ES-I3 (cell line): ENCODE results near the gene ALPK3.

Source experiments
- H3K36me3 ChIP-seq: 2 replicates; pipeline ENCODE4 v1.6.1; 2013; ENCODE audit warnings: mild to moderate bottlenecking, low read length, control low read depth, moderate library complexity; ENCODE audit not compliant: insufficient read depth
- H3K4me1 ChIP-seq: 2 replicates; pipeline ENCODE4 v1.6.1; 2013; ENCODE audit warnings: mild to moderate bottlenecking, control low read depth, low read length; ENCODE audit not compliant: insufficient read depth
- H3K9ac ChIP-seq: 2 replicates; pipeline ENCODE4 v1.6.1; 2013; ENCODE audit warnings: low read depth, mild to moderate bottlenecking, low read length, moderate library complexity
- H3K9me3 ChIP-seq: 2 replicates; pipeline ENCODE4 v1.6.1; 2013; ENCODE audit warnings: mild to moderate bottlenecking, low read length, moderate library complexity; ENCODE audit not compliant: control insufficient read depth, insufficient read depth

ALPK3 gene

GRCh38 chr15:84857418-84858004 is 40.4 kb downstream of the ALPK3 start:
- no peak overlapping the region for H3K9ac ChIP-seq
- no peaks in the 10 kb centered on the region; the same call in 1 of the 2 replicates for H3K36me3 ChIP-seq
- no peaks in the 10 kb centered on the region for H3K9me3 ChIP-seq

GRCh38 chr15:84858231-84858630 is 41.1 kb downstream of the ALPK3 start:
- Histone ChIP-seq H3K9me3 (no peaks in the 10 kb centered on the region), H3K36me3 (no peaks in the 10 kb centered on the region; the same call in 1 of the 2 replicates), H3K9ac (no peak overlapping the region), H3K4me1 (no peaks in the 10 kb centered on the region)

More at GRCh38 chr15:84857418-84858004, 40.4 kb downstream of the ALPK3 start:
- no peaks in the 10 kb centered on the region for H3K4me1 ChIP-seq

GRCh38 chr15:84859144-84859543 is 42.0 kb downstream of the ALPK3 start:
- H3K4me1 ChIP-seq, result no peaks in the 10 kb centered on the region
- no peaks in the 10 kb centered on the region; the same call in 1 of the 2 replicates for H3K36me3 ChIP-seq
- no peaks in the 10 kb centered on the region for H3K9me3 ChIP-seq
- H3K9ac ChIP-seq, result no peak overlapping the region

GRCh38 chr15:84859651-84860050 is 42.5 kb downstream of the ALPK3 start:
- H3K9me3 ChIP-seq, result no peaks in the 10 kb centered on the region
- H3K4me1 ChIP-seq, result no peaks in the 10 kb centered on the region
- no peaks in the 10 kb centered on the region; the same call in 1 of the 2 replicates for H3K36me3 ChIP-seq
- no peak overlapping the region for H3K9ac ChIP-seq

- H3K36me3 ChIP-seq, result peaks cover 3% of the 10 kb centered on the region; the same call in 1 of the 2 replicates
- H3K9me3 ChIP-seq, result no peaks in the 10 kb centered on the region
- H3K9ac ChIP-seq, result no peak overlapping the region
- no peaks in the 10 kb centered on the region for H3K4me1 ChIP-seq
Observed at GRCh38 chr15:84861781-84862180, 44.6 kb downstream of the ALPK3 start.

- Histone ChIP-seq H3K9ac (no peak overlapping the region), H3K4me1 (no peaks in the 10 kb centered on the region), H3K36me3 (peaks cover 8% of the 10 kb centered on the region; the same call in 1 of the 2 replicates), H3K9me3 (no peaks in the 10 kb centered on the region)
Observed at GRCh38 chr15:84862214-84862975, 45.2 kb downstream of the ALPK3 start.

- no peak overlapping the region for H3K9ac ChIP-seq
- H3K36me3 ChIP-seq, result peaks cover 8% of the 10 kb centered on the region; the same call in 1 of the 2 replicates
- H3K9me3 ChIP-seq, result no peaks in the 10 kb centered on the region
- H3K4me1 ChIP-seq, result no peaks in the 10 kb centered on the region
Observed at GRCh38 chr15:84863565-84864443, 46.6 kb downstream of the ALPK3 start.

GRCh38 chr15:84864444-84864795 is 47.3 kb downstream of the ALPK3 start:
- peaks cover 8% of the 10 kb centered on the region; the same call in 1 of the 2 replicates for H3K36me3 ChIP-seq

GRCh38 chr15:84865074-84865569 is 48.0 kb downstream of the ALPK3 start:
- no peak overlapping the region for H3K9ac ChIP-seq

More at GRCh38 chr15:84864444-84864795, 47.3 kb downstream of the ALPK3 start:
- Histone ChIP-seq H3K9ac (no peak overlapping the region), H3K4me1 (no peaks in the 10 kb centered on the region), H3K9me3 (no peaks in the 10 kb centered on the region)

GRCh38 chr15:84868037-84868880 is 51.1 kb downstream of the ALPK3 start:
- Histone ChIP-seq H3K4me1 (no peaks in the 10 kb centered on the region), H3K9ac (no peak overlapping the region), H3K36me3 (peaks cover 8% of the 10 kb centered on the region; the same call in 1 of the 2 replicates), H3K9me3 (no peaks in the 10 kb centered on the region)

More at GRCh38 chr15:84865074-84865569, 48.0 kb downstream of the ALPK3 start:
- Histone ChIP-seq H3K36me3 (peaks cover 8% of the 10 kb centered on the region; the same call in 1 of the 2 replicates), H3K4me1 (no peaks in the 10 kb centered on the region), H3K9me3 (no peaks in the 10 kb centered on the region)

GRCh38 chr15:84869510-84869909 is 52.4 kb downstream of the ALPK3 start:
- Histone ChIP-seq H3K9ac (no peak overlapping the region), H3K9me3 (no peaks in the 10 kb centered on the region), H3K4me1 (no peaks in the 10 kb centered on the region), H3K36me3 (peaks cover 8% of the 10 kb centered on the region; the same call in 1 of the 2 replicates)

GRCh38 chr15:84871428-84871985 is 54.4 kb downstream of the ALPK3 start:
- Histone ChIP-seq H3K4me1 (no peaks in the 10 kb centered on the region), H3K9me3 (no peaks in the 10 kb centered on the region), H3K9ac (no peak overlapping the region), H3K36me3 (peaks cover 7% of the 10 kb centered on the region; the same call in 1 of the 2 replicates)
